HCT116 (cell line): Measurements from ENCODE around the gene TENM3.

Experiments used
- CBX3 ChIP-seq: IDR thresholded peaks from 2 replicates; pipeline ENCODE4 v1.6.1; 2012; ENCODE audit warnings: low read depth
- CEBPB ChIP-seq: IDR thresholded peaks from 2 replicates; pipeline ENCODE4 v1.6.1; 2012; ENCODE audit warnings: low read depth
- CTCF ChIP-seq, 3 experiments: fragments of 200-600 bp in 1 of 3; sonication (generic) in 1 of 3; IDR thresholded peaks in 2 of 3; conservative IDR thresholded peaks in 1 of 3; 2 replicates each; pipeline ENCODE4 v1.5.1; 2012 to 2017; ENCODE audit warnings: low read depth in 2 of 3, low read length in 2 of 3, antibody characterized with exemption in 1 of 3, borderline replicate concordance in 1 of 3, control low read depth in 1 of 3, mild to moderate bottlenecking in 1 of 3, mixed read lengths in 1 of 3, mixed run types in 1 of 3, moderate library complexity in 1 of 3; ENCODE audit not compliant: insufficient read depth in 1 of 3
- EZH2 ChIP-seq: fragments of 200-600 bp; sonication (generic); IDR thresholded peaks from 2 replicates; pipeline ENCODE4 v1.6.1; 2017; ENCODE audit warnings: antibody characterized with exemption, mixed run types
- EZH2phosphoT487 ChIP-seq: fragments of 200-600 bp; IDR thresholded peaks from 2 replicates; pipeline ENCODE4 v1.6.1; 2018; ENCODE audit warnings: antibody characterized with exemption, borderline replicate concordance
- MAX ChIP-seq: IDR thresholded peaks from 2 replicates; pipeline ENCODE4 v1.6.1; 2012
- POLR2A ChIP-seq: IDR thresholded peaks from 2 replicates; pipeline ENCODE4 v1.7.0; 2011; ENCODE audit warnings: borderline replicate concordance; ENCODE audit not compliant: insufficient read depth, insufficient read length; ENCODE audit errors: extremely low read depth
- POLR2AphosphoS5 ChIP-seq: IDR thresholded peaks from 2 replicates; pipeline ENCODE4 v1.6.1; 2011; ENCODE audit warnings: mild to moderate bottlenecking, low read depth, low read length, moderate library complexity
- SP1 ChIP-seq: IDR thresholded peaks from 2 replicates; pipeline ENCODE4 v1.6.1; 2012; ENCODE audit warnings: low read depth
- YY1 ChIP-seq: IDR thresholded peaks from 2 replicates; pipeline ENCODE4 v1.6.1; 2011; ENCODE audit warnings: low read length, low read depth, moderate library complexity, mild to moderate bottlenecking; ENCODE audit not compliant: insufficient replicate concordance; ENCODE audit errors: extremely low read depth
- ZBTB33 ChIP-seq: IDR thresholded peaks from 2 replicates; pipeline ENCODE4 v1.6.1; 2011; ENCODE audit warnings: mild to moderate bottlenecking, low read length, moderate library complexity; ENCODE audit not compliant: insufficient replicate concordance; ENCODE audit errors: extremely low read depth
- ZNF274 ChIP-seq: fragments of 200-500 bp; sonication (Bioruptor generic); IDR thresholded peaks from 2 replicates; pipeline ENCODE4 v1.6.1; 2014; ENCODE audit warnings: mild to moderate bottlenecking, low read depth, low read length, inconsistent platforms

- no peak for TF ChIP-seq CTCF (IDR thresholded peaks at IDR 0.05 in 2 of 3, conservative IDR thresholded peaks at IDR 0.05 in 1 of 3; ENCODE audit: borderline replicate concordance in 1 of 3, insufficient read depth in 1 of 3, low read depth in 2 of 3, low read length in 2 of 3)
- TF ChIP-seq MAX: no peak
- no peak for TF ChIP-seq CEBPB
- TF ChIP-seq POLR2A: no peak
- no peak for TF ChIP-seq POLR2AphosphoS5
- no peak for TF ChIP-seq ZNF274
- TF ChIP-seq YY1: no peak
- no peak for TF ChIP-seq SP1
- no peak for TF ChIP-seq EZH2
- no peak for TF ChIP-seq EZH2phosphoT487
- no peak for TF ChIP-seq ZBTB33
- no peak for TF ChIP-seq CBX3
Measured at GRCh38 chr4:182201871-182202270, 41.3 kb upstream of the TENM3 start.
